Activated CD4-positive, alpha-beta T cell treated with anti-CD3 and anti-CD28 coated beads for 36 hours (primary cell): ENCODE measurements around the gene HIRIP3. TPM values are rescaled to one million over a fixed set of nuclear protein-coding genes. Genes with fewer than 3 reads are reported as not detected.
A peak's percentile ranks its signal among the peaks of the same experiment; 100 is the strongest.

Source experiments
- ATAC-seq: fragments of 200-7000 bp; cut with Tn5 transposase; one replicate; pipeline ENCODE4 v1.10.0; 2021; ENCODE audit warnings: mild to moderate bottlenecking, moderate library complexity
- CTCF ChIA-PET: fragments of 350-600 bp; sonication (Branson Sonifier 250); formaldehyde crosslinking; loops from one replicate; lab custom pipeline; 2021; ENCODE audit warnings: antibody characterized with exemption; lab: Charles Lee
- POLR2A ChIA-PET: fragments of 350-600 bp; sonication (Branson Sonifier 250); formaldehyde crosslinking; loops from one replicate; lab custom pipeline; 2021; ENCODE audit warnings: antibody characterized with exemption, inconsistent platforms; lab: Charles Lee
- DNase-seq: peaks from one replicate; pipeline ENCODE4 v3.0.0-alpha.2; 2020
- H3K27ac Mint-ChIP-seq: one replicate; pipeline ENCODE4 v1.8.0; 2021; ENCODE audit warnings: mixed read lengths
- H3K27me3 Mint-ChIP-seq: one replicate; pipeline ENCODE4 v1.8.0; 2021; ENCODE audit warnings: mixed read lengths
- H3K36me3 Mint-ChIP-seq: one replicate; pipeline ENCODE4 v1.8.0; 2021; ENCODE audit warnings: low read depth, mixed read lengths
- H3K4me1 Mint-ChIP-seq: one replicate; pipeline ENCODE4 v1.8.0; 2021; ENCODE audit warnings: mixed read lengths
- H3K4me3 Mint-ChIP-seq: one replicate; pipeline ENCODE4 v1.8.0; 2021; ENCODE audit warnings: mild to moderate bottlenecking, moderate library complexity, mixed read lengths
- H3K9me3 Mint-ChIP-seq: one replicate; pipeline ENCODE4 v1.8.0; 2021; ENCODE audit warnings: low read depth, mixed read lengths
- intact Hi-C, 2 experiments: fragments of 100-400 bp; cut with DNase I in 1 of 2; cut with micrococcal nuclease in 1 of 2; formaldehyde crosslinking; loops; one replicate each; pipeline versions ENCODE4 v1.14.2 to v1.15.1; 2022 to 2024; cut with DNase I, micrococcal nuclease
- total RNA-seq, 2 experiments: library from RNA; stranded (reverse); gene quantifications; one replicate each; pipeline ENCODE4 v1.2.3, GENCODE V29; 2021

Gene HIRIP3
- total RNA-seq, 2 experiments from 2014 or later, result 25.1 to 36.8 TPM

- Mint-ChIP-seq H3K36me3 (peaks cover 7% of the 10 kb centered on the region), H3K4me3 (no peak overlapping the region), H3K4me1 (peaks cover 8% of the 10 kb centered on the region), H3K27ac (no peak overlapping the region), H3K27me3 (peaks cover 14% of the 10 kb centered on the region), H3K9me3 (no peaks in the 10 kb centered on the region)
- intact Hi-C loops, result no loop called here
- CTCF ChIA-PET, result interaction anchor here (0.8 to 0.9 kb wide), 2 partner anchors 11 to 206 kb away, joined by 3 to 4 read pairs; partner anchors contain the start of genes HIRIP3 and INO80E
- DNase-seq (no peak), ATAC-seq (no peak)
- POLR2A ChIA-PET, result no interaction called here
Measured at GRCh38 chr16:30006659-30007377, 11.4 kb upstream of the HIRIP3 start.

- ATAC-seq (no peak), DNase-seq (no peak)
- H3K36me3 Mint-ChIP-seq, result peaks cover 8% of the 10 kb centered on the region
- intact Hi-C loops, result no loop called here
- H3K9me3 Mint-ChIP-seq, result no peaks in the 10 kb centered on the region
- POLR2A ChIA-PET, result interaction anchor here (0.6 kb wide), 1 partner anchor 80 kb away, joined by 4 read pairs; no protein-coding TSS in a partner anchor
- peaks cover 7% of the 10 kb centered on the region for H3K4me1 Mint-ChIP-seq
- no peak overlapping the region for H3K27ac Mint-ChIP-seq
- CTCF ChIA-PET, result interaction anchor here (0.6 to 2.0 kb wide), 7 partner anchors 10 to 308 kb away, joined by 3 to 12 read pairs (median 3); partner anchors contain the start of genes HIRIP3 and INO80E
- H3K27me3 Mint-ChIP-seq, result peaks cover 11% of the 10 kb centered on the region
- H3K4me3 Mint-ChIP-seq, result no peak overlapping the region
Measured at GRCh38 chr16:30006095-30006473, 10.7 kb upstream of the HIRIP3 start.

- H3K4me3 Mint-ChIP-seq, result no peak overlapping the region
- peak; percentile 65 for DNase-seq
- intact Hi-C loops, result no loop called here
- peaks cover 10% of the 10 kb centered on the region for H3K27me3 Mint-ChIP-seq
- H3K4me1 Mint-ChIP-seq, result peaks cover 6% of the 10 kb centered on the region
- ATAC-seq, result peak; percentile 73
- H3K27ac Mint-ChIP-seq, result no peak overlapping the region
- CTCF ChIA-PET, result interaction anchor here (0.6 to 2.0 kb wide), 7 partner anchors 10 to 307 kb away, joined by 3 to 12 read pairs (median 3); partner anchors contain the start of genes HIRIP3 and INO80E
- POLR2A ChIA-PET, result interaction anchor here (0.6 kb wide), 1 partner anchor 80 kb away, joined by 4 read pairs; no protein-coding TSS in a partner anchor
- H3K36me3 Mint-ChIP-seq, result peaks cover 9% of the 10 kb centered on the region
- no peaks in the 10 kb centered on the region for H3K9me3 Mint-ChIP-seq
Measured at GRCh38 chr16:30005341-30006094, 10.1 kb upstream of the HIRIP3 start.

- peaks cover 3% of the 10 kb centered on the region for H3K4me1 Mint-ChIP-seq
- H3K27ac Mint-ChIP-seq, result no peak overlapping the region
- peaks cover 6% of the 10 kb centered on the region for H3K27me3 Mint-ChIP-seq
- no peak for DNase-seq
- intact Hi-C loops, result no loop called here
- no peaks in the 10 kb centered on the region for H3K9me3 Mint-ChIP-seq
- no peak overlapping the region for H3K4me3 Mint-ChIP-seq
- peaks cover 12% of the 10 kb centered on the region for H3K36me3 Mint-ChIP-seq
- peak; percentile 21 for ATAC-seq
- ChIA-PET POLR2A (interaction anchor here (0.5 to 0.6 kb wide), 2 partner anchors 344 to 733 kb away, joined by 3 read pairs; no protein-coding TSS in a partner anchor), CTCF (interaction anchor here (0.6 to 2.0 kb wide), 4 partner anchors 15 to 313 kb away, joined by 3 to 12 read pairs (median 3); no protein-coding TSS in a partner anchor)
Measured at GRCh38 chr16:30004811-30005242, 9.4 kb upstream of the HIRIP3 start.

GRCh38 chr16:30004424-30004776 lies 9.0 kb upstream of the HIRIP3 start:
- POLR2A ChIA-PET, result interaction anchor here (0.5 to 0.6 kb wide), 3 partner anchors 344 to 733 kb away, joined by 3 to 4 read pairs (median 3); no protein-coding TSS in a partner anchor
- no peak for DNase-seq
- intact Hi-C loops, result no loop called here
- H3K9me3 Mint-ChIP-seq, result no peaks in the 10 kb centered on the region
- H3K4me1 Mint-ChIP-seq, result peaks cover 6% of the 10 kb centered on the region
- peaks cover 16% of the 10 kb centered on the region for H3K36me3 Mint-ChIP-seq
- H3K27ac Mint-ChIP-seq, result no peak overlapping the region
- CTCF ChIA-PET, result interaction anchor here (1.3 to 2.0 kb wide), 2 partner anchors 305 to 313 kb away, joined by 3 to 12 read pairs; no protein-coding TSS in a partner anchor
- H3K4me3 Mint-ChIP-seq, result no peak overlapping the region
- peaks cover 3% of the 10 kb centered on the region for H3K27me3 Mint-ChIP-seq
- ATAC-seq, result no peak

GRCh38 chr16:30003670-30004423 lies 8.4 kb upstream of the HIRIP3 start:
- ATAC-seq (no peak), DNase-seq (no peak)
- Mint-ChIP-seq H3K4me3 (no peak overlapping the region), H3K27ac (no peak overlapping the region), H3K36me3 (peaks cover 20% of the 10 kb centered on the region), H3K4me1 (peaks cover 6% of the 10 kb centered on the region), H3K9me3 (no peaks in the 10 kb centered on the region), H3K27me3 (peaks cover 2% of the 10 kb centered on the region)
- ChIA-PET CTCF (interaction anchor here (1.3 to 2.0 kb wide), 2 partner anchors 304 to 312 kb away, joined by 3 to 12 read pairs; no protein-coding TSS in a partner anchor), POLR2A (interaction anchor here (0.5 kb wide), 1 partner anchor 510 kb away, joined by 4 read pairs; no protein-coding TSS in a partner anchor)
- intact Hi-C loops, result no loop called here

- no peak for DNase-seq
- no peaks in the 10 kb centered on the region for H3K27me3 Mint-ChIP-seq
- no peaks in the 10 kb centered on the region for H3K9me3 Mint-ChIP-seq
- no peak for ATAC-seq
- H3K4me3 Mint-ChIP-seq, result no peak overlapping the region
- CTCF ChIA-PET, result interaction anchor here (1.4 kb wide), 1 partner anchor 29 kb away, joined by 4 read pairs; no protein-coding TSS in a partner anchor
- H3K27ac Mint-ChIP-seq, result no peak overlapping the region
- H3K4me1 Mint-ChIP-seq, result peaks cover 9% of the 10 kb centered on the region
- POLR2A ChIA-PET, result no interaction called here
- intact Hi-C loops, result no loop called here
- H3K36me3 Mint-ChIP-seq, result peaks cover 29% of the 10 kb centered on the region
Measured at GRCh38 chr16:30002614-30003346, 7.4 kb upstream of the HIRIP3 start.

- H3K4me1 Mint-ChIP-seq, result peaks cover 15% of the 10 kb centered on the region
- peaks cover 37% of the 10 kb centered on the region for H3K36me3 Mint-ChIP-seq
- DNase-seq (no peak), ATAC-seq (no peak)
- ChIA-PET POLR2A (no interaction called here), CTCF (interaction anchor here (0.9 kb wide), 1 partner anchor 52 kb away, joined by 3 read pairs; a partner anchor contains a TSS)
- intact Hi-C loops, result no loop called here
- H3K4me3 Mint-ChIP-seq, result no peak overlapping the region
- H3K27me3 Mint-ChIP-seq, result no peaks in the 10 kb centered on the region
- no peak overlapping the region for H3K27ac Mint-ChIP-seq
- no peaks in the 10 kb centered on the region for H3K9me3 Mint-ChIP-seq
Measured at GRCh38 chr16:30000735-30001631, 5.6 kb upstream of the HIRIP3 start.

GRCh38 chr16:29999605-30000004 lies 4.2 kb upstream of the HIRIP3 start:
- Mint-ChIP-seq H3K4me1 (peaks cover 18% of the 10 kb centered on the region), H3K27me3 (no peaks in the 10 kb centered on the region), H3K36me3 (peaks cover 41% of the 10 kb centered on the region), H3K27ac (peak overlapping the region; percentile 63), H3K4me3 (no peak overlapping the region), H3K9me3 (no peaks in the 10 kb centered on the region)
- DNase-seq (no peak), ATAC-seq (no peak)
- intact Hi-C loops, result loop anchor here in 1 of 2 experiments (10.0 kb wide), 1 partner anchor 185 kb away; the partner anchor contains the start of genes PAGR1 and PRRT2
- ChIA-PET POLR2A (no interaction called here), CTCF (interaction anchor here (0.6 to 0.9 kb wide), 2 partner anchors 52 to 54 kb away, joined by 3 read pairs; a partner anchor contains a TSS)
